Mucosa of descending colon (tissue), 3 donors: ENCODE data around the gene ZMIZ1. TPM values are rescaled to one million over a fixed set of nuclear protein-coding genes. Genes with fewer than 3 reads are reported as not detected.

Experiments
- ATAC-seq: fragments of 200-7000 bp; cut with Tn5 transposase; one replicate; pipeline ENCODE4 v1.9.1; 2020; ENCODE audit warnings: mild to moderate bottlenecking, moderate library complexity
- DNase-seq, 3 donors: peaks; one replicate each; pipeline ENCODE4 v3.0.0-alpha.2; 2020
- H3K36me3 ChIP-seq: fragments of 200-600 bp; one replicate; pipeline ENCODE4 v1.8.0; 2021; ENCODE audit warnings: low read depth, mild to moderate bottlenecking
- H3K4me1 ChIP-seq: fragments of 200-600 bp; one replicate; pipeline ENCODE4 v1.8.0; 2021; ENCODE audit warnings: low read depth, mild to moderate bottlenecking
- H3K4me3 ChIP-seq: fragments of 200-600 bp; one replicate; pipeline ENCODE4 v1.8.0; 2021; ENCODE audit warnings: mild to moderate bottlenecking
- H3K9me3 ChIP-seq: fragments of 200-600 bp; one replicate; pipeline ENCODE4 v1.8.0; 2021; ENCODE audit warnings: mild to moderate bottlenecking
- CTCF ChIP-seq: fragments of 200-600 bp; IDR thresholded peaks from one replicate; pipeline ENCODE4 v1.8.0; 2022; ENCODE audit warnings: antibody characterized with exemption, mild to moderate bottlenecking
- intact Hi-C, 2 donors: fragments of 100-400 bp; cut with DNase I in 1 of 2; cut with micrococcal nuclease in 1 of 2; formaldehyde crosslinking; loops; one replicate each; pipeline versions ENCODE4 v1.11.0 to v1.11.1; 2022; cut with DNase I, micrococcal nuclease
- total RNA-seq, 3 donors: library from RNA; stranded (reverse); fragmentation: NEBNext Ultra II Directional in 2 of 3; extraction: Animal tissue kit (Norgen Biotek cat#: 25700) in 2 of 3; gene quantifications; one replicate each; pipeline versions ENCODE4 v1.2.1 to v1.2.4, GENCODE V29; 2021 to 2023
- donor health status: DM: no; HTN: no; CAD: no; lungs with moderate emphysema.
- donor health status: DM: no; HTN: no; CAD: no.
- donor health status: DM: no; HTN: yes; CAD: no.

The ZMIZ1 gene
- total RNA-seq, 3 donors from 2014 or later, result 61.4 to 103 (median 89.1) TPM

DNA sequence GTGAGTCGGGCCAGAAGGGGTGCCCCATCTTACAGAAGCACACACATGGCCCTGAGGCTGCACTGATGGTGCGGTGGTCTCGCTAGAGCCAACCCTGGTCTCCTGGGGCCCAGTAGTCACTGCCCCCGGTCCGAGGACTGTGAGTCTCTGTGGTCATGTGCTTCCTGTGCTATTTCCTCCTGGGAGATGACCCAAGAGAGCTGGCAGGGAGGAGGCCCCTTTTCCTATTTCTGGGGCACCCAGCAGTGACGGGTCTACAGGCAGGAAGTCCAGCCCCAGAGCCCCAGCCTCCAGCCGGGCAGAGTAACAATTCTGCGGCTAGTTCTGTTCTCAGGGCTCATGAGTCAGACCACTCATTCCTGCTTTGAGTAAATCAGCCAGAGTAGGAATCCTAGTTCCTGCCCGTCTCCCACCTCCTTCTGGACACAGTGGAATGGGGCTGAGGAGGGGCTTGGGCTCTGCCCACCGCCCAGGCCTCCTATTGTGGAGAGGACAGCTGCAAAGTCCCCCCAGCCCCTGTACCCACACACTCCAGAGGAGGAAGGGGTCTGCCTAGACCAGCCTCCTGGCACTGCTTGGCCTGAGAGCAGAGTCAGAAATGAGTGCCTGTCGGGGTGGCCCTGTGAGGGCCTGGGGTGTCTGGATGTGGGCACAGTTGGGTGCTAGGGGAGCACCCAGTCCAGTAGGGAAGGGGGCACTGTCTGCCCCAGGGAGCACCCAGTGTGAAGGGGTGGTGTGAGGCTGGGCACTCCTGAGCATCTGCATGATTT is 198.0 kb downstream of the ZMIZ1 start:
- Histone ChIP-seq H3K9me3 (no peaks in the 10 kb centered on the region), H3K4me1 (peaks cover 14% of the 10 kb centered on the region), H3K36me3 (no peaks in the 10 kb centered on the region), H3K4me3 (no peak overlapping the region)
- no peak for TF ChIP-seq CTCF
- ATAC-seq, result peak; percentile 59
- DNase-seq, result peak in 2 of 3 donors; percentile 55 to 73
- intact Hi-C loops, result no loop called here

DNA sequence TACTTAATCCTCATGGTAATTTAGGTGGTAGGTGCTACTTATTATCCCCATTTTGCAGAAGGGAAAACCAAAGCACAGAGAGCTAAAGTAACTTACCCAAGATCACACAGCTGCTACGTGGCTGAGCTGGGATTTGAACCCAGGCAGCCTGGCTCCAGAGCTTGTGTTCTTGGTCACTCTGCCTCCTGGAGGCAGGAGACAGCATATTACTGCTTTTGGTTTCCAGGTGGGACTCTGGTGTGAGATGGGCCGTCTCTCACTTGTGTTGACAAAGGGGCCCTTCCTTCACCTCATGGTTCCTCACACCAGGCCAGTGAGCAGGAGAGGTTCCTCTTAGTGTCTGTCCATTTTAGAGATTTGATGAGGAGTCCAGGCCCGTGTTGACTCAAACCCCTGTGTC is 198.7 kb downstream of the ZMIZ1 start:
- no peak for DNase-seq
- no peak overlapping the region for H3K4me3 ChIP-seq
- peaks cover 14% of the 10 kb centered on the region for H3K4me1 ChIP-seq
- ATAC-seq, result no peak
- intact Hi-C loops, result no loop called here
- H3K36me3 ChIP-seq, result no peaks in the 10 kb centered on the region
- H3K9me3 ChIP-seq, result no peaks in the 10 kb centered on the region
- no peak for TF ChIP-seq CTCF

GRCh38 chr10:79268161-79268601 is 199.4 kb downstream of the ZMIZ1 start:
- Histone ChIP-seq H3K4me3 (no peak overlapping the region), H3K36me3 (no peaks in the 10 kb centered on the region), H3K4me1 (peaks cover 14% of the 10 kb centered on the region), H3K9me3 (no peaks in the 10 kb centered on the region)
- no peak for TF ChIP-seq CTCF
- intact Hi-C loops, result no loop called here
- no peak for DNase-seq
- no peak for ATAC-seq

DNA sequence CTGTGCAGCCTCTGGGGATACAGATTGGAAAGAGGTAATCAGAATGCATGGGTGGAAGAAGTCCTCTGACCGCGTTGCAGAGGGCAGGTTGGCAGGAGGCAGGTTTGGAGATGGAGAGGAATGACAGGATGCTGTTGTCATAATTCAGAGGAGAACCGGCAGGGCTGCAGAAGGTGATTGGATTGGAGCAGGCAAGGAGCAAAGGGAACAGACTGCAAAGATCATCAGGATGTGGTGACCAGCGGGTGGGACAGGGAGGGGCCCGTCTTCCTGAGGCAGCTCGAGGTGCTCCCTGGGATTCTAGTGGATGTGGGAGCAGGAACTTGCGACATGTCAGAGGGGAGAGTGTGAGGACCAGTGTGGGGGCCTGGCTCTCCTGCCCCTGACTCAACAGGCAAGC is 200.0 kb downstream of the ZMIZ1 start:
- no peak overlapping the region for H3K4me3 ChIP-seq
- no peaks in the 10 kb centered on the region for H3K9me3 ChIP-seq
- TF ChIP-seq CTCF, result no peak
- peaks cover 14% of the 10 kb centered on the region for H3K4me1 ChIP-seq
- DNase-seq, result no peak
- no peak for ATAC-seq
- no peaks in the 10 kb centered on the region for H3K36me3 ChIP-seq
- intact Hi-C loops, result no loop called here

- H3K4me3 ChIP-seq, result no peak overlapping the region
Observed at GRCh38 chr10:79269443-79269842, 200.7 kb downstream of the ZMIZ1 start.

More at GRCh38 chr10:79269443-79269842, 200.7 kb downstream of the ZMIZ1 start:
- intact Hi-C loops, result no loop called here
- no peak for ATAC-seq
- DNase-seq, result no peak
- no peak for TF ChIP-seq CTCF
- Histone ChIP-seq H3K36me3 (no peaks in the 10 kb centered on the region), H3K9me3 (no peaks in the 10 kb centered on the region), H3K4me1 (peaks cover 14% of the 10 kb centered on the region)
